Measurements from ENCODE around the gene GALNT2. TPM values are rescaled to one million over a fixed set of nuclear protein-coding genes. Genes with fewer than 3 reads are reported as not detected.
A peak's percentile ranks its signal among the peaks of the same experiment; 100 is the strongest.

GALNT2 gene
- total and polyA plus RNA-seq, 9 of the 15 experiments (the other 6 are each of a cell fraction or from before 2014, with no cell fraction given), result 1.6 to 106 (median 51.9) TPM

- TF ChIP-seq CHCHD3 (CRISPR knock-in tag; IDR thresholded peaks at IDR 0.05) (no peak), RNF2 (IDR thresholded peaks at IDR 0.05) (no peak), RBM39 (optimal IDR thresholded peaks at IDR 0.05; ENCODE audit: low read depth, low read length) (no peak), TEAD4 (IDR thresholded peaks at IDR 0.05; ENCODE audit: low read length) (no peak), TEAD4 (CRISPR knock-in tag; IDR thresholded peaks at IDR 0.05; ENCODE audit: borderline replicate concordance) (no peak), ZNF280A (IDR thresholded peaks at IDR 0.05; ENCODE audit: low read depth, partially characterized antibody) (no peak), CHAMP1 (IDR thresholded peaks at IDR 0.05) (no peak), HES1 (IDR thresholded peaks at IDR 0.05; ENCODE audit: low read depth) (no peak), THRA (IDR thresholded peaks at IDR 0.05) (no peak), DMBX1 (CRISPR knock-in tag; IDR thresholded peaks at IDR 0.05; ENCODE audit: borderline replicate concordance) (peak; percentile 99), ZFX (CRISPR knock-in tag; IDR thresholded peaks at IDR 0.05) (no peak), CBX1 (IDR thresholded peaks at IDR 0.05; ENCODE audit: low read depth) (no peak), SFPQ (IDR thresholded peaks at IDR 0.05; ENCODE audit: low read depth, low read length) (no peak), CAMTA2 (CRISPR knock-in tag; conservative IDR thresholded peaks at IDR 0.05) (no peak), ARID1B (IDR thresholded peaks at IDR 0.05) (no peak), MAFK (IDR thresholded peaks at IDR 0.05; ENCODE audit: low read length) (no peak), TSC22D4 (tag; IDR thresholded peaks at IDR 0.05) (no peak), PCBP1 (IDR thresholded peaks at IDR 0.05; ENCODE audit: low read depth, low read length, poor library complexity, severe bottlenecking) (no peak), TFAP4 (CRISPR knock-in tag; IDR thresholded peaks at IDR 0.05; ENCODE audit: borderline replicate concordance) (no peak)
Observed at GRCh38 chr1:230138561-230139239, 71.7 kb downstream of the GALNT2 start (continued).

Data from K562 (cell line).